HT-29 (cell line): ENCODE results near the gene CTU2. TPM values are rescaled to one million over a fixed set of nuclear protein-coding genes. Genes with fewer than 3 reads are reported as not detected.
A peak's percentile ranks its signal among the peaks of the same experiment; 100 is the strongest.

Experiments
- DNase-seq: peaks from one replicate; pipeline ENCODE4 v3.0.0-alpha.2; 2015; ENCODE audit warnings: low spot score
- total RNA-seq: library from RNA; depleted of rRNA; stranded (reverse); fragments of >200 nt; shearing (Covaris generic); gene quantifications from 2 replicates; pipeline ENCODE4 v1.2.3, GENCODE V29; 2014

CTU2 gene
- total RNA-seq, 1 experiment from 2014 or later: 44.5 TPM

DNA sequence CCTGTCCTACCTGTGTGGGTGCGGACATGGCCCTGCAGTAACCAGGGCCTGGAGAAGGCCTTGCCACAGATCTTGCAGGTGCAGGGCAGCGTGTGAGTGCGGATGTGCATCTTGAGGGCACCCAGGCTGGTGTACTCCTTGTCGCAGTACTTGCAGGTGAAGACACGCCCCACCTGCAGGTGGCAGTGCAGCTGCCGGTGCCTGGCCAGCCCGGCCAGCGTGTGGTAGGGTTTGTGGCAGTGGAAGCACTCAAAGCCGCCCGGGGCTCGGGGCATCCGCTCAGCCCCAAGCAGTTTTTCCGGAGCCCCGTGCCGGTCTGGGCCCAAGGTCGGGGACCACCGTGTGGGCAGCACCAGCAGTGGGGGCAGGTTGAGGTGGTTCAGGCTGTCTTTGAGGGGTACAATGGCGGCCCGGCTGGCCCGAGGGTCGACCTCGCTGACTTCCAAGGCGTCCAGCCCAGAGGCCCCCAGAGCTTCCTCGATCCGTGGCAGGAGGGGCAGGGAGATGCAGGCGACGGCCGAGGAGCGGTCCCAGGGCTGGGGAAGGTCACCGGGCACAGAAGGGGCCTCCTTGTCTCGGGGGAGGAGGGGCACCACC is 25.1 kb upstream of the CTU2 start:
- peak; percentile 65 for DNase-seq

DNA sequence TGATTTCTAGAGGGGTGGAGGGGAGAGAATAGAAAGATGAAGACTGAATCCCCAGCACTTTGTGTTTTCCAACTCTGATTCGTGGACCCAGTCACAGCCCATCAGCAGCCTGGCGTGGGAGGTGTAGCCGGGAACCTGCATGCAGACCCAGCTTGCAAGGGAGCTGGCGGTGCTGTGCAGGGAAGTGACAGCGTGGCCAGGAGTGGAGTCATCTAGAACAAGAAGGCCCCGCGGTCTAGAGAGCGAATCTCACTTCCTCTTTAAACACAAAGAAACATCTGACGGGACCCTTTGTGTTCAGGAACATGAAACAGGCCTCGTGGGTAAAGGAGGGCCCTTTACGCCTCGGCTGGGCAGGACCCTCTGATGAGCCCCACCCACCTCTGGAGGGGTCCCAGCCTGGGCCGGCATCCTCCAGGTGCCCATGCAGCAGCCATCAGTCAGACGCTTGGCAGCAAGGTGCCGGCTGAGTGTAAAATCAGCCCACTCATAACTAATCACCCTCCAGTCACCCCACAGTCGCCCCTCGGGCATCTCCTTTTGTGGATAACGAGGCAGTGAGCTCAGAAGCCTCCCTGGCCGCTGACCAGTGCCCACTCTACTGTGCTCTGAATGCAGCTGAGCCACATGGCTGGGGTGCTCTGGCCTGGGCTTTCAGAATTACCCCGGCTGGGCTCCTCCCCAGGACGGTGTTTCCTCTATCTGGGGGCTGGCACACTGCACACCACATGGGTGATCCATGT is 24.4 kb upstream of the CTU2 start:
- no peak for DNase-seq

DNA sequence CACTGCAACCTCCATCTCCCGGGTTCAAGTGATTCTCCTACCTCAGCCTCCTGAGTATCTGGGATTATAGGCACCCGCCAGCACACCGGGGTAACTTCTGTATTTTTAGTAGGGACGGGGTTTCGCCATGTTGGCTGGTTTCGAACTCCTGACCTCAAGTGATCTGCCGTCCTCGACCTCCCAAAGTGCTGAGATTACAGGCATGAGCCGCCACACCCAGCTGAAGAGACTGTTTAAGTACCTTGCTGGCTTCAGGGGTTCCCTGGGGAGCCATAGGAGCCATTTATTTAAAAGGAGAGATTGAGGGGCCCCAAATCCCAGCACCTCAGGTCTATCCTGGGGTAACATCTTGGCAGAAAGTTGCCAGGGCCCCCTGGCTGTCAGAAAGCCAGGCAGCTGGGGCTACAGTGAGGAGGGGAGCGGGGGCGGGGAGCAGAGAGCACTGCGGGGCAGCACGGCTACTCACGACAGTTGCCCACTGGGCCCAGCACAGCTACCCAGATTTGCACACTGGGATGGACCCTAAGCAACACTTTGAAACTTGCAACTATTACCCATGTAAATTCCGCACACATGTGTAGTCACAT is 21.6 kb upstream of the CTU2 start:
- DNase-seq: no peak

DNA sequence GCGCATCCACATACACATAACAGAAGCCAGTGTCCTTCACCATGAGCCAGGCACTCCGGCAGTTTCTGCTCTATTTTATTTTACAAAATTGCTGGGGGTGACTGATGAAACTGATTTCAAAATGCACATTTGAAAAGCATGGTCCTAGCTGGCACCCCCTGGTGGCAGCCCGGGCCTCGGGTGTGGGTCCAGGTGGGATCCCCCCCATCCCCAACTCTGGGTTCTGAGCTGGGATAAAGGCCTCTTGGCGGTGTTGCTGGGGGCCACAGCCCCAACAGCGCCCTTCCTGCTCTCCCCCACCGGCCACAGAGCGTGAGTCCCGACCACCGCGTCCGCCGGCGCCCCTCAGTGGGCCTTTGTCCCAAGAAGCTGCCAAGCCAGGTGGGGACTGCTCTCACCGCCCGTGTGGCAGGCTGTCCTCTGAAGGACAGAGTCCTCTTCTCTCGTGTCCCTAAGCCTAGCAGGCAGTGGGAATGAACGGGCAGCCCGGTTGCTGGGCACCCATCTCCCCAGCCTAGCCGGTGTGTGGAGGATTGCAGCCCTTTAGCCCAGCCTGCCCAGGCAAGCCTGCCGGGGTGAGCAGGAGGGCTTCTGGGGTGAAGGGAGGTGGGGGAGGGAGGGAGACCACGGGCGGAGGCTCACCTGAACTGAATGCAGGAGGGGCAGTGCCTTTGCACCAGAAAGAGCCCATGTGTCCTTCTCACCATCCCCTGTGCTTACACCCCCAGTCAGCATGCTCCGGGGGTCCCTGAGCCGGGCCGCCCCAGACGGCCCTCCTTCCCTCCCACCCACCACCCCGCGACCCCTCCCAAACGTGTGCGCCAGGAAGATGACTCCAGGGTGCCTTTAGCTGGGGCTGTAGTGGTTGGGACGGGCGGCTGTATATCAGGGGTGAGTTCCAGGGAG is 20.9 kb upstream of the CTU2 start:
- peak; percentile 37 for DNase-seq

DNA sequence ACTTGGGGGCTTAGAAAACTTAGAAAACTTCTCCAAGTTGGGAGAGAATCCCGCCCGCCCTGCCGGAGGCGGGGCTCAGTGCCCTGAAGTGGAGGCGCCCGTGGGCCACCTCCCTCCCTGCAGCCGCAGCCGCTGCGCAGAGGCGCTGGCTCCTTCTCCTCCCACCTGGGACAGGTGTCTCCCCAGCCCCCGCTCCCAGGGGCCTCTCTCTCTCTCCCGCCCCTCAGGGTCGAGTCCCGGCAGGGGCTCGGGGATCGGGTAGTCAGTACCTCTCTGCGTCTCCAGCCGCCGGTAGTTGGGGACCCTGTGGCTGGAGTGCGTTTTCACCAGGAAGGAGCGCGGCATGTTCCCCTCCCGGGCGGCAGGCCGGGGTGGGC is 20.3 kb upstream of the CTU2 start:
- DNase-seq: peak; percentile 27

DNA sequence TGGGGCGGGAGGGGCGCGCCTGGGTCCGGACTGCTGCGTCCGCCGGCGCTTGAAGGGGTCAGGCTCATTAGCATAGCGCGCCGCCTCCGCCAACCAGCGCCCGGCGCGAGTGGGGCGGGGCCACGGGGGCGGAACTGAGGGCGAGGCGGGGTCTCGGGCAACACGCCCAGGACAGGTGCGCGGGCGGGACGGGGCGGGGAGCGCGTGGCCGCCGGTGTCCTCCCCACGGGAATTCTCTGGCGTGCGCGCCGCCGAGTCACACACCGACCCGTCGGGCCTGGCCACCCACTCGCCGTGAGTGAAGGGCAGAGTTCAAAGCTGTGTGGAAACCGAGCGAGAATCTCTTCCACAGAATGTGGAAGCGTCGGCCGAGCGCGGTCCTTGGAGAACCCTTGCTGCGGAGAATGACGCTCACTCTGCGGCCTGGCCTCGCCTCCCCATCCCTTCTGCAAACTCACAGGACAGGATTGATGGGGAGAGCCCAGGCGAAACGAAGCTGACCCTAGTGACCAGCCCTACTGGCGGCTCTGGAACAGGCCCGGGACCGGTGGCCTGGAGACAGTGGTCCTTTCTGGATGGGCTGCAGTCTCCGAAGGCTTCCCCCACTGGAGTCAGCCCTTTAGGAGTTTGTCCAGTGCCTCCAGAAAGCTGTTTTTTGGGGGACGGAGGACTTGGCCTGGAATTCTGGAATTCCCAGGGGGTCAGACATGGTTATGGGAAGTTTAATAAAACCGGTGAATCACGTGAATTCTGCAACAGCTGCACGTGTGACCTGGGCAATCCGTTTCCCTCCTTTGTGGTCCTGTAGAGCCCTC is 19.7 kb upstream of the CTU2 start, which contains the start of gene SNAI3:
TSS of gene SNAI3 (minus strand) at position 69 of the 815 bp plus-strand sequence. CDS start 101 bp downstream, outside the sequence.
- peak; percentile 83 for DNase-seq

DNA sequence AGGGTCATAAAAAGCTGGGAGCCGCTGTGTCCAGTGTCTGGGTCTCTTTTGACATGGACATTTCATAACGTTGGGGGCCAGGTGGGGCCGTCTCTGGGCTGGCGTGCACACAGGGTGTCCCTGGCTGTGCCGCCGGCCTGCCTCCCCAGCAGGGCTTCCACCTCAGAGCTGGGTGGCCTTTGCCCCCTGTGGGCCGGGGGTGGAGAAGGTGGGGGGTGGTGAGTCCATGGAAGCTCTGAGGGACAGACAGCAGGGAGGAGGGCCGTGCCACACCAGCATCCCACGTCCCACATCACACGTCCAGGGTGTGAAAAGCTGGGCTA is 19.1 kb upstream of the CTU2 start:
- no peak for DNase-seq

DNA sequence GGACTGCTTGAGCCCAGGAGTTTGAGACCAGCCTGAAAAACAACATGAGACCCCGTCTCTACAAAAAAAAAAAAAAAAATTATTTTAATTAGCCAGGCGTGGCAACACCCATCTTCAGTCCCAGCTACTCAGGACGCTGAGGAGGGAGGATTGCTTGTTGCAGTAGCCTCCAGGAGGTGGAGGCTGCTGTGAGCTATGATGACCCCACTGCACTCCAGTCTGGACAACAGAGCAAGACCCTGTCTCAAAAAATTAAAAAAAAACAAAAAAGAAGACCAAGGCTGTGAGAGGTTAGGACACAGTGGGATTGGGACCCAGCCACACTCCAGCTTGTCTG is 18.7 kb upstream of the CTU2 start:
- DNase-seq: no peak

DNA sequence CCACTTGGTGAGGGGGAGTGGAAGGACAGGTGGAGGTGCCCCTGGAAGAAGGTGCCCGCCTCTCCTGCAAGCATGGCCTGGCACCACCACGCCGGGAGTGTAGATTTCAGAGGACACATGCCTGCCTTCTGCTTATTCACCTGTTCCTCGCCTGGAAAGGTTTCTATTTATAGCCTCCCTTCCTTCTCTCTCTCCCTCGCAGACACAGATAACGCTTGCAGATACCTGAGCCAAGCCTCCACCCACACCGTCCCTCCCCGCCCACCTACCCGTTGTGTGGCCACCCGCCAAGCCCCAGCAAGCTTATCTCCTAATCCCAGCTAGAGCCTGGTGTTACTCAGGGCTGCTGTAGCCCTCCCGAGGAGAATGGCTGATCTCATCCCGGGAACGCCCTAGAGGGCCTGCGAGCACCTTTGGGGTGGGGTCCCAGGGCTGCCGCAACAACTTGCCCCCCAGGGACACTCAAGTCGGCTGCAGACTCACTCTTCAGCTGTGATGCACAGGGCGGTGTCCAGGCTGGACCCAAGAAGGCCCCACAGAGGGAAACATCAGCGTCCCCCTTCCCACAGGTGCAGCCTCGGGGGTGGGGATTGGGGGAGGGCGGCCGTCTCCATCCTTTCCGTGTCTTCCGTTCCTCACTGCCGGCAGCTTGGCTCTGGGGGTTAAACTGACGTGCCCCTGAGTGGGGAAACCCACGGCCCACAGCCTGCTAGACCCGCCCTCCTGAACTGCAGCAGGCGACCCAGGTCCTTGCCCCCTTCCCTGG is 18.1 kb upstream of the CTU2 start:
- DNase-seq: peak; percentile 18

DNA sequence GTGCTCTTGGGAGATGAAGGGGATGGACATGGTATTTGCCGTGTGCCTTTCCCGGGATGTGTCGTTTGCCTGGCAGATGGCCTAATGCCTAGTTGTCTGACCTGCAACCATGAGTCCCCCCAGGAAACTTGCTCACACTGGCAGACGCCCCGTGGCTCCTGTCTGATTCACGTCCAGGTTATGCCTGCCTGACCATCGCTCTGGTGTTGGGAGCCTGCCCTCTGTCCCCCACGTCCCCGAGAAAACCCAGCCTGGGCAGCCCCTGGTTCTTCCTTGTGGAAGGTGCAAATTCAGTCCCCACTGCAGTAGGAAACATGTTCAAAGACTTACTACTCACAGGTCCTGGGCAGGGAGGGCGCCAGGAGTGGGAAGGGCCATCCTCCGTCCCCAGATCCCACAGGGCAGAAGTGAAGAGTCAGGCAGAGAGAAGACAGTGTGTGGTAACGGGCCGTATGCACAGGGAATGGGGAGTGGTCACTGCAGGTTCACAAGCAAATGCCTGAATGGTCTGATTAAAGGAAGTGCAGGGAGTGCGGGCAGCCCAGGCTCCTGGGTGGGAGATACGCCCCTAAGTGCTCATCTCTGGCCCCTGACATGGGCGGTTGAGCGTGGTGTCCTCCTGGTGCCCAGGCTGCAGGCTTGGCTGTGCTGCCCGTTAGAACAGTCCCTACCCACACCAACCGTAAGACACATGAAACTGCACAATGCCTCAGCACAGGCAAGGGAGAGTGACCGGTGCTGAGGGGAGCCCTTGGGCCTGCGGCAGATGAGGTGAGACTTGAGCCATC is 15.8 kb upstream of the CTU2 start:
- DNase-seq: no peak

DNA sequence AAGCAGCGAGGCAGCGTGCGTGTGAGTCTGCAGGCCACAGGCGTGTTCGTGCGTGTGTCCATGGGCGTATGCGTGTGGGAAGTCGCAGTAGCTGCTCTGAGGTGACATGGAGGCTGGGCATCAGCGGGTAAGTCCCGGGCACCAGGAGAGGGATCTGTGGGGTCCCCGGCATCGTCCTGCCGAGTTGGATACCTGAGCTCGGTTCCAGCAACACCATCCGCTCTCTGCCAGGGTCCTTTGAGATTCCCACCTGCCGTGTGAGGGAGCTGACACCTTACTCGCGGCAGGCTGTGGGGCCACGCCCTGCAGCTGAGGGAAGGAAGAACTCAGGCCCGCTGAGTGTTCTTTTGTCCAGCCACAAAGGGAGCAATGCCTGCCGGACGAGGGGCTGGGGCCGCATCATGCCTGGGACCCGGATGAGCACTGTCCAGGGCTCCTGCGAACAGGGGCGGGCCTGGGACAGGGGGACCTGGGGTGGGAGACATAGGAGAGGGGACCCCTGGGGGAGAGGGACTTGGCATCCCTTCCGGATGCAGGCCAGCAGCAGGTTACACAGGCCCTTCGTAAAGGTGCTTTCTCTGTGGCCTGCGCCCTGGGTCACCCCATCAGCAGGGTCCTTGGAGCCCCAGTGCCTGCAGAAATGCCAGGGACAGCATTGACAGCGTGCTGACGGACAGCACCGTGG is 15.0 kb upstream of the CTU2 start:
- no peak for DNase-seq

DNA sequence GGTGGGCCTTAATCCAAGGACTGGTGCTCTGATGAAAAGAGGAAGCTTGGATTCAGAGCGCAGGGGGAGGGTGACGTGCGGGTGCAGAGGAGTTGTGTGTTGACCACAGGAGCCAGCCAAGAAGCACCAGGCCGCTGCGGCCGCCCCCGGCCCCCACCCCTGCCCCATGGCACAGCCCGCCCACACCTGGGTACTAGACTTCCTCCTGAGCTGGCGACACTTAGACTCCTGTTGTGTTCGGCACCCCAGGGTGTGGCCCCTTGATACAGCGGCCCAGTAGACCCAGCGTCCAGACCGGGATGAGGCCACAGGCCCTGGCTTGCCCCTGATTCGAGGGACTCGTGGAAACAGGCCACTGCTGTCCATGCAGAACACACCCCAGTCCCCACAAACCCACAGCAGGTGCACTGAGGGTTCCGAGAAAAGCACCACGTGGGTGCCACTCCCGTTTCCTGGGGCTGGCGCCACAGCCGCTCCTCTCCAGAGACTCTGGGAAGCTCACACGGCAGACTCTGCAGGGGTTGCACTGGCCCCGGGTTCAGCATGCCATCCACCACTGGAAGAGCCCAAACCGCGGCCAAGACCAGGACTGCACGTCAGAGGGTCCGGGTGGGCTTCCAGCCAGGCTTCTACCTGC is 14.3 kb upstream of the CTU2 start:
- DNase-seq: no peak

DNA sequence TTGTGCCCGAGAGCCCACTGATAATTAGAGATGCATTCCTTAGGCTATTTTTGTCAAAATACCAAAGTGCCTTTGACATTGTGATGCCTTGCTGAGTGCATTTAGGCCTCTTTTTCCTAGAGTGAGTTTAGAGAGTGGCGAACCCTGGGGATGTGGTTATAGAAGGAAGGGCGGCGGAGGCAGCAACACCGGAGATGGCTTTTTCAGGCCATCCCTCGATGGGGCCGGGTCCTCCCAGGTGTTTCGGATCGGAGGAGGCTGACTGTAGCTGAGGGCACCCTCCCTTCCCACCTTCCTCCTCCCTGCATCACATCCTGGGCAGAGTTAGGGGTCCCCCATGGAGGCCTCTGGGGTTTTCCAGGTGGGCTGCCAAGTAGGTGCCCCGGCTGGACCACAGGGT is 13.4 kb upstream of the CTU2 start:
- no peak for DNase-seq

DNA sequence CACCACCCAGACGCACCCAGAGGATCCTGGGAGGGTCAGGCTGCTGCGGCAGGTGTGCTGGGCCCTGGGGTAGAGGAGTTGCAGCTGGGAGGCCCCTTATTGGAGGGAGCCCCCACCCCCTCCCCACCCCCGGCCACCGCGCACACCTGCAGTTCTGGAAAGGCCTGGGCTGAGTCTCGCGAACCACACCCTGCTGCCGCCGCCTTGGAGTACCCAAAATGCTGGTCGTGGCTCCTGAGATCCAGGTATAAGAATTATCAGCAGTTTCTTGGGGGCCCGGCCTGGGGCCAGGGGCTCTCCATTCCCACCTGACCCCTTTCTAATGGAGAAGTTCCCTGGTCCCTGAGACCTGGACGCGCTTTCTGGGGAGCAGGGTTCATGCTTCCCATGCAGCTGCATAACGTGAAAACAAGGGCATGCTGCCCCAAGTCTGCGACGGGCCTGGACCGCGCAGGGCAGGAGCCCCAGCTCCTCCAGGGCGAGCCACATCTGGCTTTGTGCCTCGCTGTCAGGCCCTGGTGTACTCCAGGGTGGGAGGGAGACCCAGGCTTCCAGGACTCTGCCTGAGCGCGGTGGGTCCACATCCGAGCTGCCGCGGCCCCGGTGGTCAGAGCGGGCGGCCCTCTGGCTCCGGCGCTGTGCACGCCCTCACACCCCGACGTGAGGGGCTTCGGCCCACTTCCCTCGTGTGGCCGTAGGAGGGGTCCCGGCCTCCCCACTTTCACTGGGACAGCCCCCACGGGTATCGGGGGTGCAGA is 12.7 kb upstream of the CTU2 start:
- no peak for DNase-seq

DNA sequence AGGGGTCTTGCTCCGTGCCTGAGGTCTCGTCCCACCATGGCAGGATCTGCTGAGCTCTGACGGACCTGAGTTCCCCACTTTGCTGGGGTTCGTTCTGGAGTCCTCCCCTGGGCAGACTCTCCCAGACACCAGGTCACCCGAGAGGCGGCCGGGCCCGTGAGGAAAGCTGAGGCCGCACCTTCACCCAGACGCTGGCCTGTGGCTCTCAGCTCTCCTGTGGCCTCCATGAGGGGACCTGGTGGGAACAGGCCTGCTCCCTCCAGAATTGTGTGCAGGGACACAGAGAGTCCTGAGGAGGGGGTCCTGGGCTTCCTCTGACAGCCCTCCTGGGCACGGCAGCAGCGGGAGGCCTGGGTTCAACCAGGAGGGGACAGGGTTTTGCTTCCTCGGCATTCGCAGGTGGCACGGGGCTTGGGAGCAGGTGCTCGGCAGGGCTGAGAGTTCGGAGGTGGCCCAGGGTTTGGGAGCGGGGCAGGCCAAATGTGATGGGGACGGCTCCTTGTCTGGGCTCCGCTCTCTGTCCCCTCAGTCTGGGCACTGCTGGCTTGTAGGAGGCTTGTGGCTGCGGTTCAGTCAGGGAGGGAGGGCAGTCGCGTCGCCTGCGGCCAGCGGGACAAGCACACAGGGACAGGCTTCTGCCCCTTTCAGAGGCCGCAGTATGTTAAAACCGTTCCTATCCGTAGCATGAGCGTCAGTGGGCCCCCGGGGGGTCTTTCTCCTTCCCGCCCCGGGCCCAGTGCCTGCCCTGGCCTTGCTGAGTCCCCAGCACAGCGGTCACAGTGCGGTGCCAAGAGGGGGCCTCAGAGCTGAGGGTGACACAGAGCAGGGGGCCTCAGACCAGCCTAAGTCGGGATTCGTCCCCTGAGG is 11.8 kb upstream of the CTU2 start:
- no peak for DNase-seq

DNA sequence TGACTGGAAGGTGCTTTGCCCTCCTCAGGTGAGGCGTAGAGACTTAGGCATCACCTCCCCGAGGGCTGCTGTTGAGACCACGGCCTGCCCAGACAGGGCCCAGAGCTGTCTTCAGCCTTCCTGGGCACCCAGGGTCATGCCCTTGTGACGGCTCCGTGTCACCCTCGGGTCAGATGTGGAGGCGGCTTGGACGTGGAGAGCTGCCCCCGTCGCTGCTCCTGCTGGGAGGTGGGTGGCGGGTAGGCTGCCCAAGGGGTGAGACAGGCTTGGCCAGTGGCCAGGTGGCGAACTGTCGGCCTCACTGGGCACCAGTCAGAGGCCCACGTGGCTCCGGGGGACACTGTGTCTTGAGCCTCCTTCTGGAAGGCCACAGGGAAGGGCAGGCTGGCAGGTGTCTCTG is 11.1 kb upstream of the CTU2 start:
- no peak for DNase-seq

DNA sequence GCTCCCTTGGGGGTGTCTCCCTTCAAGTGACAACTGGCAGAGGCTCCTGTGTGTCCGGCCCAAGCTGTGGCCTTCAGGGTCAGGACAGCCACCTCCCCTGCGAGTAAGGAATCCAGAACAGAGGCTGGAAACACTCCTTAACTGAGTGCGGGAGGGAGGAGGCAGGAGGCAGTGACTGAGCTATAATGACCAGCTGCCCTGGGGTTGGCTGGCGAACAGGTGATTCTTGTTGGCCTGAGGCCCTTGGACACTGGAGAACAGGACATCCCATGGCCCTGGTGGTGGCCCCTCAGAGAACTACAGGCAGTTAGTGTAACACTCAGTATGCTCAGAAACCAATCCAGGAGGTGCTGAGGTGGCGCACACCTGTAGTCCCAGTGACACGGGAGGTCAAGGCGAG is 10.6 kb upstream of the CTU2 start:
- DNase-seq: no peak
